GM13976 (cell line): ENCODE measurements around the gene EVC2.
"Not testable (repeated sequence)": the region's sequence is repeated elsewhere in the genome, so short reads cannot be mapped to it uniquely, and the experiment has no call there.

Source experiments
- DNase-seq: peaks from one replicate; pipeline ENCODE4 v3.0.0; 2012; ENCODE audit warnings: low spot score
- CTCF ChIP-seq: IDR thresholded peaks from 2 replicates; pipeline ENCODE4 v1.5.1; 2012; ENCODE audit warnings: borderline replicate concordance, mild to moderate bottlenecking; ENCODE audit not compliant: insufficient read depth; ENCODE audit errors: extremely low read depth, missing control alignments, control extremely low read depth
- in situ Hi-C: fragments of 300-500 bp; cut with MboI; formaldehyde crosslinking; loops from one replicate; pipeline ENCODE4 v1.12.0; 2022; ENCODE audit warnings: low sequenced_read_pairs, mixed read lengths, inconsistent platforms; ENCODE audit not compliant: unreplicated experiment

Gene EVC2

DNA sequence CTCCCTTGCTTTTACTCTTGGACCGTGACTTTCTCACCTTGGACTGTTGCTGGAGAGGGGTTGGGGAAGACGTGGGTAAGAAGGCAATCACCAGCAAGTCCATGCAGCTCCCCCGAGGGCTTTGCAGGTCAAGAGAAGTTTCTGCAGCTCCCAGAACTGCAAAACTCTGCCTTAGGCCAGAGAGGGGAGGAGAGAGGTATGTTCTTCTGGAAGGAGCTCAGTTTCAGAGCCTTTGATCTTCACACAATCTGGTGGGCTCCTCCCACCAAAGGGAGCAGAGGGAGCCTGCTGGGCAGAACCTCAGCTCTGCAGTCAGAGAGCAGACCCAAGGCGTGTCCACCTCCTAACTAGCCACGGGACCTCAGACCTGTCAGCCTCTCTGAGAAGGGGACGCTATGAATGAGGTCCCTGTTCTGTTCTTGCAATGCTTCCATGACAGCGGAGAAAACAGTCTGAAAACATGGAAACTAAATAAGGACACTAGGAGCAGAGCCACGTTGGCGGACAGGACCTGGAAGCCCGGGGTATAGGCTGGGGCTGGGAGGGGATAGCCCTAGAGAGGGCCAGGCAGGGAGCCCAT lies 92.8 kb downstream of the EVC2 start:
- in situ Hi-C loops, result no loop called here
- no peak for TF ChIP-seq CTCF
- no peak for DNase-seq

DNA sequence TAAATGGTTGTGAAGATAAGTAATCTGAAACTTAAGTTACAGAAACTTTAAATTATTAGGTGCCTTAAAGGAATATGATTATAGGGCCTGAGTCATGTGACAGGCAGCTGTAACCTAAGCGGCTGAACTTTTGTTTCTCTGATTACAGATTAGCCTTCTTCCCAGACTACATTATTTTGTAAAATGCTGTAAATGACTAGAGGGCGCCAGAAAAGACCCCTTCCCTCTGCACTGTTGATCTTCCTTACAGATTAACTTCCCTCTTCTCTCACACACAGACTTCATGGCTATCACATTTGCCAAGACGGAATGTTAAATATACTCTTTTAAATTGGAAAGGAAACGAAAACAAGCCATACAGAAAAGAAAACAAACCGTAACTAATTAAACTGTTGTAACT lies 96.6 kb downstream of the EVC2 start:
- in situ Hi-C loops, result no loop called here
- no peak for DNase-seq

DNA sequence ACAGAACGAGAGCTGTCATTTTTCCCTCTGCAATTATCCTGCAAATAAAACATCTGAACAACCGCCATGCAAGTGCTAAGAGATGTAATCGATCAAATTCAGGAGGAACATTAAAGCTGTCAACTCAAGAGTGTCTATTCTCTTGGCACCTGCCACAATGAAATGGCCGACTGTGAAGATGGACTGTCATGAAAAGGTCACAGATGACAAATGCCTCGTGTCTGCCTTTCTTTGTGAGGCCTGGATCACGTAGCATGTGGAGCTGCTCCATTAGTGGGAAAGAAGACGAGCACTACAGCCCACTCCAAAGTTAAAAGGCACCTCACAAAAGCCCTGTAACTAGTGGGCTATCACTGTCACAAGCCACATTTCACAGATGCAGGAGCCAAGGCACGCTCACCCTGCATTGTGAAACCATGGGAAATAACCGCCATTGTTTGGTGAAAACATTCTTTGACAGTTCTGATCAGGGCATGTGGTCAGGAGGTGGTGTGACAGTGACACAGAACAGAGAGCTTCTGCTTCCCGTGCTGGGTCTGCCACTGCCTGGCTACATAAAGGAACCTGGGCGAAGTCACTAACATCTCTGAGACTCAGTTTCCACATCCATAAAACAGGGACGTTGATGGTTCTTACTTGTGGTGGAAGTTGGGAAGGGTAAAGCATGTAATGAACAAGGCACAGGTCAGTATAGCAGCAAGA lies 98.9 kb downstream of the EVC2 start:
- DNase-seq, result no peak
- no peak for TF ChIP-seq CTCF
- in situ Hi-C loops, result no loop called here

More for the DNA sequence above, 96.6 kb downstream of the EVC2 start:
- no peak for TF ChIP-seq CTCF

- in situ Hi-C loops, DNase-seq: not testable (repeated sequence)
Measured at GRCh38 chr4:5593828-5594227, 114.5 kb downstream of the EVC2 start.

GRCh38 chr4:5592272-5592671 lies 116.1 kb downstream of the EVC2 start:
- no peak for DNase-seq
- in situ Hi-C loops, result no loop called here
- no peak for TF ChIP-seq CTCF

GRCh38 chr4:5589495-5589894 lies 118.9 kb downstream of the EVC2 start:
- in situ Hi-C loops, result no loop called here

More at GRCh38 chr4:5589495-5589894, 118.9 kb downstream of the EVC2 start:
- DNase-seq, result no peak
- no peak for TF ChIP-seq CTCF
